GM12872 (cell line): Measurements from ENCODE around the gene HAS3.

Source experiments
- CTCF ChIP-seq: IDR thresholded peaks from 3 replicates; pipeline ENCODE4 v1.5.1; 2011; ENCODE audit warnings: low read depth, mild to moderate bottlenecking, low read length, moderate library complexity; ENCODE audit not compliant: insufficient read depth

HAS3 gene

GRCh38 chr16:69069504-69069903 is 35.9 kb upstream of the HAS3 start:
- no peak for TF ChIP-seq CTCF

GRCh38 chr16:69071036-69071435 is 34.4 kb upstream of the HAS3 start:
- no peak for TF ChIP-seq CTCF

GRCh38 chr16:69072640-69072974 is 32.8 kb upstream of the HAS3 start:
- TF ChIP-seq CTCF: no peak

- no peak for TF ChIP-seq CTCF
These were observed 32.2 kb upstream of the HAS3 start for GRCh38 chr16:69073181-69073702.

GRCh38 chr16:69077251-69077650 is 28.2 kb upstream of the HAS3 start:
- no peak for TF ChIP-seq CTCF

GRCh38 chr16:69078073-69078472 is 27.4 kb upstream of the HAS3 start:
- TF ChIP-seq CTCF: no peak

GRCh38 chr16:69079697-69080096 is 25.8 kb upstream of the HAS3 start:
- TF ChIP-seq CTCF: no peak
